ENCODE data around the gene SPIN1.

The SPIN1 gene

DNA sequence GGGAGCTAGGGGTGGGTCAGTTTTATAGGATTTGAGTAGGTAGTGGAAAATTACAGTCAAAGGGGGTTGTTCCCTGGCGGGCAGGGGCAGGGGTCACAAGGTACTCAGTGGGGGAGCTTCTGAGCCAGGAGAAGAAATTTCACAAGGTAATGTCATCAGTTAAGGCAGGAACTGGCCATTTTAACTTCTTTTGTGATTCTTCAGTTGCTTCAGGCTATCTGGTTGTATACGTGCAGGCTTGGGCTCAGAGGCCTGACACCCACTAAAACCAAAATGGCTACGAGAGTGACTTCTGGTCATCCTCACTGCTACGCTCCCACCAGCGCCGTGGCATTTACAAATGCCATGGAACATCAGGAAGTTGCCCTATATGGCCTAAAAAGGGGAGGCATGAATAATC lies 126.0 kb downstream of the SPIN1 start (continued):
- TF ChIP-seq, protein P1, sequence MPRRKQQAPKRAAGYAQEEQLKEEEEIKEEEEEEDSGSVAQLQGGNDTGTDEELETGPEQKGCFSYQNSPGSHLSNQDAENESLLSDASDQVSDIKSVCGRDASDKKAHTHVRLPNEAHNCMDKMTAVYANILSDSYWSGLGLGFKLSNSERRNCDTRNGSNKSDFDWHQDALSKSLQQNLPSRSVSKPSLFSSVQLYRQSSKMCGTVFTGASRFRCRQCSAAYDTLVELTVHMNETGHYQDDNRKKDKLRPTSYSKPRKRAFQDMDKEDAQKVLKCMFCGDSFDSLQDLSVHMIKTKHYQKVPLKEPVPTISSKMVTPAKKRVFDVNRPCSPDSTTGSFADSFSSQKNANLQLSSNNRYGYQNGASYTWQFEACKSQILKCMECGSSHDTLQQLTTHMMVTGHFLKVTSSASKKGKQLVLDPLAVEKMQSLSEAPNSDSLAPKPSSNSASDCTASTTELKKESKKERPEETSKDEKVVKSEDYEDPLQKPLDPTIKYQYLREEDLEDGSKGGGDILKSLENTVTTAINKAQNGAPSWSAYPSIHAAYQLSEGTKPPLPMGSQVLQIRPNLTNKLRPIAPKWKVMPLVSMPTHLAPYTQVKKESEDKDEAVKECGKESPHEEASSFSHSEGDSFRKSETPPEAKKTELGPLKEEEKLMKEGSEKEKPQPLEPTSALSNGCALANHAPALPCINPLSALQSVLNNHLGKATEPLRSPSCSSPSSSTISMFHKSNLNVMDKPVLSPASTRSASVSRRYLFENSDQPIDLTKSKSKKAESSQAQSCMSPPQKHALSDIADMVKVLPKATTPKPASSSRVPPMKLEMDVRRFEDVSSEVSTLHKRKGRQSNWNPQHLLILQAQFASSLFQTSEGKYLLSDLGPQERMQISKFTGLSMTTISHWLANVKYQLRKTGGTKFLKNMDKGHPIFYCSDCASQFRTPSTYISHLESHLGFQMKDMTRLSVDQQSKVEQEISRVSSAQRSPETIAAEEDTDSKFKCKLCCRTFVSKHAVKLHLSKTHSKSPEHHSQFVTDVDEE (CRISPR knock-in tag; IDR thresholded peaks at IDR 0.05), result no peak
- TF ChIP-seq BACH2 (CRISPR knock-in tag; IDR thresholded peaks at IDR 0.05; ENCODE audit: borderline replicate concordance) (no peak), ZNF565 (CRISPR knock-in tag; conservative IDR thresholded peaks at IDR 0.05; ENCODE audit: low read depth) (no peak)

DNA sequence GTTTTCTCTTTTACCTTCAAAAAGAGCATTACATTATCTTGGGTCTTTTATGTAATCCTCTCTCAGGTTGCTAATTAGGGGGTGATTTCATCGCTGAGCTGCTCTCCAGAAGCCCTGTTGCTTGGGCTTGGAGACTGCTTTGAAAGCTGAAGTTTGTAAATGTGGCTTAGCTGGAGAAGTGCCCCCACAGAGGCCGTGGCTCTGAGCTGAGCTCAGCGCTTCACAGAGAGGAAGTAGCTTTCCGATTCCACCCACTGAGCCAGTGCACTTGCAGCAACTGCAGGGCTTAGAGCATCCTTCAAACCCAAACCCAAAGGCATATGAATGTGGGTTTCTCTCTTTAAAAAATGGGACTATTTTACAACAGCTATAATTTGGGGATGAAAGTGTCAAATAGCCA lies 133.1 kb downstream of the SPIN1 start:
- no peak for ATAC-seq
- TF ChIP-seq, protein P2, sequence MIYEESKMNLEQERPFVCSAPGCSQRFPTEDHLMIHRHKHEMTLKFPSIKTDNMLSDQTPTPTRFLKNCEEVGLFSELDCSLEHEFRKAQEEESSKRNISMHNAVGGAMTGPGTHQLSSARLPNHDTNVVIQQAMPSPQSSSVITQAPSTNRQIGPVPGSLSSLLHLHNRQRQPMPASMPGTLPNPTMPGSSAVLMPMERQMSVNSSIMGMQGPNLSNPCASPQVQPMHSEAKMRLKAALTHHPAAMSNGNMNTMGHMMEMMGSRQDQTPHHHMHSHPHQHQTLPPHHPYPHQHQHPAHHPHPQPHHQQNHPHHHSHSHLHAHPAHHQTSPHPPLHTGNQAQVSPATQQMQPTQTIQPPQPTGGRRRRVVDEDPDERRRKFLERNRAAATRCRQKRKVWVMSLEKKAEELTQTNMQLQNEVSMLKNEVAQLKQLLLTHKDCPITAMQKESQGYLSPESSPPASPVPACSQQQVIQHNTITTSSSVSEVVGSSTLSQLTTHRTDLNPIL (CRISPR knock-in tag; IDR thresholded peaks at IDR 0.05; ENCODE audit: low read depth), result no peak
- TF ChIP-seq ZNF70 (CRISPR knock-in tag; IDR thresholded peaks at IDR 0.05) (no peak), CSDC2 (CRISPR knock-in tag; IDR thresholded peaks at IDR 0.05) (no peak), TOX (CRISPR knock-in tag; IDR thresholded peaks at IDR 0.05; ENCODE audit: borderline replicate concordance) (no peak), TCF4 (CRISPR knock-in tag; IDR thresholded peaks at IDR 0.05; ENCODE audit: borderline replicate concordance) (no peak), ZC3H10 (CRISPR knock-in tag; IDR thresholded peaks at IDR 0.05) (no peak), ZNF8 (CRISPR knock-in tag; IDR thresholded peaks at IDR 0.05) (no peak), ZNF565 (CRISPR knock-in tag; conservative IDR thresholded peaks at IDR 0.05; ENCODE audit: low read depth) (no peak), ESRRG (CRISPR knock-in tag; IDR thresholded peaks at IDR 0.05) (no peak), GLIS3 (CRISPR knock-in tag; IDR thresholded peaks at IDR 0.05) (no peak), ZFP30 (CRISPR knock-in tag; IDR thresholded peaks at IDR 0.05) (no peak), OSR1 (CRISPR knock-in tag; IDR thresholded peaks at IDR 0.05) (no peak), PPARA (CRISPR knock-in tag; IDR thresholded peaks at IDR 0.05; ENCODE audit: borderline replicate concordance) (no peak), RARB (CRISPR knock-in tag; IDR thresholded peaks at IDR 0.05) (no peak), ZFP3 (CRISPR knock-in tag; IDR thresholded peaks at IDR 0.05) (no peak)
- TF ChIP-seq, protein P3, sequence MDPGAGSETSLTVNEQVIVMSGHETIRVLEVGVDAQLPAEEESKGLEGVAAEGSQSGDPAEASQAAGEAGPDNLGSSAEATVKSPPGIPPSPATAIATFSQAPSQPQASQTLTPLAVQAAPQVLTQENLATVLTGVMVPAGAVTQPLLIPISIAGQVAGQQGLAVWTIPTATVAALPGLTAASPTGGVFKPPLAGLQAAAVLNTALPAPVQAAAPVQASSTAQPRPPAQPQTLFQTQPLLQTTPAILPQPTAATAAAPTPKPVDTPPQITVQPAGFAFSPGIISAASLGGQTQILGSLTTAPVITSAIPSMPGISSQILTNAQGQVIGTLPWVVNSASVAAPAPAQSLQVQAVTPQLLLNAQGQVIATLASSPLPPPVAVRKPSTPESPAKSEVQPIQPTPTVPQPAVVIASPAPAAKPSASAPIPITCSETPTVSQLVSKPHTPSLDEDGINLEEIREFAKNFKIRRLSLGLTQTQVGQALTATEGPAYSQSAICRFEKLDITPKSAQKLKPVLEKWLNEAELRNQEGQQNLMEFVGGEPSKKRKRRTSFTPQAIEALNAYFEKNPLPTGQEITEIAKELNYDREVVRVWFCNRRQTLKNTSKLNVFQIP (CRISPR knock-in tag; IDR thresholded peaks at IDR 0.05; ENCODE audit: borderline replicate concordance, low read depth), result no peak
- TF ChIP-seq, protein P1 (CRISPR knock-in tag; IDR thresholded peaks at IDR 0.05), result no peak

DNA sequence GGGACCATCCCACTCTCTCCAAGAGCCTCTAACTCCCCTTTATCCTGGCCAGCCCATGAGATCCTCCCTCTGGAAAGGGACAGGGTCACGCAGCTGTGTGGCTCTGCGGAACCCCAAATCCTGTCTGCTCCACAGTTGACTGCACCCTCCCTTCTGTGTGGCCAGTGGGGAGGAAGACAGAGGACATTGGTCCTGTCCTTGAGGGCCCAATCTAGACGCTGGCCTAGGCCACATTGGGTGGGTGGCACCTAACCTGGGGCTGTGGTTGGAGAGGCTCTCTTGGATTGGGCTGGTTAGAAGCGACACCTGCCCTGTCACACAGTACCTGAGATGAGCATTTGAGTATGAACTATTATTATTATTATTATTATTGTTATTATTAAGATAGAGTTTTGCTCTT lies 134.1 kb downstream of the SPIN1 start:
- TF ChIP-seq TOX (CRISPR knock-in tag; IDR thresholded peaks at IDR 0.05; ENCODE audit: borderline replicate concordance), result no peak
- TF ChIP-seq GLIS3 (CRISPR knock-in tag; IDR thresholded peaks at IDR 0.05), result no peak
- TF ChIP-seq ZC3H10 (CRISPR knock-in tag; IDR thresholded peaks at IDR 0.05), result no peak
- TF ChIP-seq ESRRG (CRISPR knock-in tag; IDR thresholded peaks at IDR 0.05), result no peak
- TF ChIP-seq ZFP30 (CRISPR knock-in tag; IDR thresholded peaks at IDR 0.05), result no peak
- no peak for TF ChIP-seq PPARA (CRISPR knock-in tag; IDR thresholded peaks at IDR 0.05; ENCODE audit: borderline replicate concordance)
- TF ChIP-seq, protein P4, sequence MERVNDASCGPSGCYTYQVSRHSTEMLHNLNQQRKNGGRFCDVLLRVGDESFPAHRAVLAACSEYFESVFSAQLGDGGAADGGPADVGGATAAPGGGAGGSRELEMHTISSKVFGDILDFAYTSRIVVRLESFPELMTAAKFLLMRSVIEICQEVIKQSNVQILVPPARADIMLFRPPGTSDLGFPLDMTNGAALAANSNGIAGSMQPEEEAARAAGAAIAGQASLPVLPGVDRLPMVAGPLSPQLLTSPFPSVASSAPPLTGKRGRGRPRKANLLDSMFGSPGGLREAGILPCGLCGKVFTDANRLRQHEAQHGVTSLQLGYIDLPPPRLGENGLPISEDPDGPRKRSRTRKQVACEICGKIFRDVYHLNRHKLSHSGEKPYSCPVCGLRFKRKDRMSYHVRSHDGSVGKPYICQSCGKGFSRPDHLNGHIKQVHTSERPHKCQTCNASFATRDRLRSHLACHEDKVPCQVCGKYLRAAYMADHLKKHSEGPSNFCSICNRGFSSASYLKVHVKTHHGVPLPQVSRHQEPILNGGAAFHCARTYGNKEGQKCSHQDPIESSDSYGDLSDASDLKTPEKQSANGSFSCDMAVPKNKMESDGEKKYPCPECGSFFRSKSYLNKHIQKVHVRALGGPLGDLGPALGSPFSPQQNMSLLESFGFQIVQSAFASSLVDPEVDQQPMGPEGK (CRISPR knock-in tag; IDR thresholded peaks at IDR 0.05; ENCODE audit: borderline replicate concordance), result no peak
- no peak for TF ChIP-seq TCF4 (CRISPR knock-in tag; IDR thresholded peaks at IDR 0.05; ENCODE audit: borderline replicate concordance)
- TF ChIP-seq, protein P5, sequence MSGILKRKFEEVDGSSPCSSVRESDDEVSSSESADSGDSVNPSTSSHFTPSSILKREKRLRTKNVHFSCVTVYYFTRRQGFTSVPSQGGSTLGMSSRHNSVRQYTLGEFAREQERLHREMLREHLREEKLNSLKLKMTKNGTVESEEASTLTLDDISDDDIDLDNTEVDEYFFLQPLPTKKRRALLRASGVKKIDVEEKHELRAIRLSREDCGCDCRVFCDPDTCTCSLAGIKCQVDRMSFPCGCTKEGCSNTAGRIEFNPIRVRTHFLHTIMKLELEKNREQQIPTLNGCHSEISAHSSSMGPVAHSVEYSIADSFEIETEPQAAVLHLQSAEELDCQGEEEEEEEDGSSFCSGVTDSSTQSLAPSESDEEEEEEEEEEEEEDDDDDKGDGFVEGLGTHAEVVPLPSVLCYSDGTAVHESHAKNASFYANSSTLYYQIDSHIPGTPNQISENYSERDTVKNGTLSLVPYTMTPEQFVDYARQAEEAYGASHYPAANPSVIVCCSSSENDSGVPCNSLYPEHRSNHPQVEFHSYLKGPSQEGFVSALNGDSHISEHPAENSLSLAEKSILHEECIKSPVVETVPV (CRISPR knock-in tag; IDR thresholded peaks at IDR 0.05), result no peak
- TF ChIP-seq OSR1 (CRISPR knock-in tag; IDR thresholded peaks at IDR 0.05), result no peak
- no peak for TF ChIP-seq ISL1 (CRISPR knock-in tag; IDR thresholded peaks at IDR 0.05)
- TF ChIP-seq ZNF8 (CRISPR knock-in tag; IDR thresholded peaks at IDR 0.05), result no peak
- no peak for TF ChIP-seq ZFP3 (CRISPR knock-in tag; IDR thresholded peaks at IDR 0.05)

More for the DNA sequence above, 134.1 kb downstream of the SPIN1 start:
- no peak for ATAC-seq
